D721Med (cell line): ENCODE data around the gene ALDH16A1.
A peak's percentile ranks its signal among the peaks of the same experiment; 100 is the strongest.

ENCODE experiments used
- DNase-seq: peaks from one replicate; pipeline ENCODE4 v3.0.0; 2011; ENCODE audit warnings: low spot score; ENCODE audit not compliant: insufficient read length
- FAIRE-seq: peaks from 2 replicates; lab custom pipeline; 2011; peaks lifted over from hg19 to GRCh38; lab: Jason Lieb, UNC
- CTCF ChIP-seq: IDR thresholded peaks from 2 replicates; pipeline ENCODE4 v1.5.1; 2012; ENCODE audit warnings: mild to moderate bottlenecking, control low read depth; ENCODE audit not compliant: insufficient read depth; ENCODE audit errors: missing control alignments

The ALDH16A1 gene

GRCh38 chr19:49473868-49474541 is 21.0 kb downstream of the ALDH16A1 start, which contains the start of gene FLT3LG:
FLT3LG (plus strand) TSS chr19:49474215; CDS start chr19:49474640, 425 bp downstream.
- peak; percentile 81 for DNase-seq
- FAIRE-seq, result no peak
- peak; percentile 67 for TF ChIP-seq CTCF

GRCh38 chr19:49474542-49474924 is 21.5 kb downstream of the ALDH16A1 start:
- FAIRE-seq (no peak), DNase-seq (no peak)
- no peak for TF ChIP-seq CTCF

GRCh38 chr19:49475191-49475917 is 22.3 kb downstream of the ALDH16A1 start:
- TF ChIP-seq CTCF, result no peak
- FAIRE-seq (no peak), DNase-seq (no peak)

- no peak for FAIRE-seq
- peak; percentile 84 for DNase-seq
- TF ChIP-seq CTCF, result peak; percentile 63
These were observed 23.2 kb downstream of the ALDH16A1 start for GRCh38 chr19:49475995-49476880.

GRCh38 chr19:49479975-49480628 is 27.1 kb downstream of the ALDH16A1 start:
- FAIRE-seq (no peak), DNase-seq (no peak)
- TF ChIP-seq CTCF, result no peak

GRCh38 chr19:49481020-49481683 is 28.1 kb downstream of the ALDH16A1 start:
- no peak for DNase-seq
- no peak for FAIRE-seq
- no peak for TF ChIP-seq CTCF
